LNCaP clone FGC (cell line): ENCODE results near the gene WBP4.

Source experiments
- DNase-seq: peaks from one replicate; pipeline ENCODE4 v3.0.0-alpha.2; 2011; ENCODE audit warnings: low read depth
- H3K4me3 ChIP-seq: 2 replicates; pipeline ENCODE4 v1.5.1; 2011; ENCODE audit warnings: mild to moderate bottlenecking, low read depth, low read length, control low read depth
- TF ChIP-seq, protein P1 (sequence below): IDR thresholded peaks from 2 replicates; pipeline ENCODE4 v1.5.1; 2012; ENCODE audit warnings: mild to moderate bottlenecking; ENCODE audit not compliant: control insufficient read depth, insufficient read depth; ENCODE audit errors: extremely low read depth

WBP4 gene

DNA sequence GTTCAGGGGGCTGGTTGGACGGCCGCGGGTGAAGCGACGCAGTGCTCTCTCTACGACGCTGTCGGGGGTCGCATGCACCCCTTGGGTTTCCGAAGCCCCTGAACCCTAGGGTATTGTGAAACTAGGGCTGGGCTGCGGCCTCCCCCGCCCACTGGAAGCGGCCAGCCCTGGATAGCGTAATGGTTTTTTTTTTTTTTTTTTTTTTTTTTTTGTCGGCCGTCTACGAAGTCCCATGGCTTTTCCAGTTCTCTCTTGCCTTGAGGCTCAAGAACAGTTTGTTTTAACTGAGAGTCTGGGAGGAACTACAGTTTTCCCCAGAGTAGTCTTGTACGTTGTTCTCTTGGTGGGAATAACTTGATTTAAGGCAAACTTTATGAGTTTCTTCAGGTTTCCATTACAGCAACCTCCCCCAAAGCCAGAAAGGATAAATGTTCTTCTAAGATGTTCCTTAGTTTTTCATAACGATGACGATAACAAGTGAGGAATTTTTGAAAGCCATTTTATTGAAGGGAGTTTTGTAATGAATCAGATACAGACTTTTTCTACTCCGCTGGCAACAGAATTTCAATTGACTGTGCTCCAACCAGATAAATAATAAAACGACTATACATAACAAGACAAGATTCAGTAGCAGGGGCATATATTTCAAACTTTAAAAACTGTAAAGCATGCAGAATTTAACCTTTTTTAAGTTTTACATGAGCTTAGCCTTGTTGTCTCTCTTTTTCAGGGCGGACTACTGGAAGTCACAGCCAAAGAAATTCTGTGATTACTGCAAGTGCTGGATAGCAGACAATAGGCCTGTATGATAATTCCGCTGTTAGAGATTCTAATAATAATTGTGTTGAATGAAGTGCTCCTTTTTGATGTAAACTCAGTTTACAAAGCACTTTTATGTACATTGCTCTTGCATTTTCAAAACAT, 867 bp downstream of the WBP4 start:
- H3K4me3 ChIP-seq, result peak overlapping the region; percentile 93
- TF ChIP-seq, protein P1, sequence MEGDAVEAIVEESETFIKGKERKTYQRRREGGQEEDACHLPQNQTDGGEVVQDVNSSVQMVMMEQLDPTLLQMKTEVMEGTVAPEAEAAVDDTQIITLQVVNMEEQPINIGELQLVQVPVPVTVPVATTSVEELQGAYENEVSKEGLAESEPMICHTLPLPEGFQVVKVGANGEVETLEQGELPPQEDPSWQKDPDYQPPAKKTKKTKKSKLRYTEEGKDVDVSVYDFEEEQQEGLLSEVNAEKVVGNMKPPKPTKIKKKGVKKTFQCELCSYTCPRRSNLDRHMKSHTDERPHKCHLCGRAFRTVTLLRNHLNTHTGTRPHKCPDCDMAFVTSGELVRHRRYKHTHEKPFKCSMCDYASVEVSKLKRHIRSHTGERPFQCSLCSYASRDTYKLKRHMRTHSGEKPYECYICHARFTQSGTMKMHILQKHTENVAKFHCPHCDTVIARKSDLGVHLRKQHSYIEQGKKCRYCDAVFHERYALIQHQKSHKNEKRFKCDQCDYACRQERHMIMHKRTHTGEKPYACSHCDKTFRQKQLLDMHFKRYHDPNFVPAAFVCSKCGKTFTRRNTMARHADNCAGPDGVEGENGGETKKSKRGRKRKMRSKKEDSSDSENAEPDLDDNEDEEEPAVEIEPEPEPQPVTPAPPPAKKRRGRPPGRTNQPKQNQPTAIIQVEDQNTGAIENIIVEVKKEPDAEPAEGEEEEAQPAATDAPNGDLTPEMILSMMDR, result no peak
- DNase-seq, result no peak

DNA sequence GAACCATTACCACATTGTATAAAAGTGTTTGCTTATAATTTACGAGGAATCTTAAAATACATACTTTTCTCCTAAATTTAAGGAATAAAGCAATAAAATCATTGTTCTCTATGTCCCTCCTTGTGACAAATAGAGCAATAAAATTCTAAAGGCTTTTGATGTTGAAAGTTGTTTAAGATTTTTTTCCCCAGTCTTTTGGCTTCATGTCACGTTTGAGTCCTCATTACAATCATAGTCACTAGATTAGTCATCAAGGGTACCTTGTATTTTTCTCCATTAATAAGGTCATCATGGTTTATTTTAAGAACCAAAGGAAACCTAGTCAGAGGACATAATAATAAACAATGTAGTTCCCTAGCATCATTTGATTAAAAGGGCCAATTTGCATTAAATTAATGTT, 3.2 kb downstream of the WBP4 start:
- no peak for DNase-seq
- TF ChIP-seq, protein P1, result no peak
- H3K4me3 ChIP-seq, result no peak overlapping the region

DNA sequence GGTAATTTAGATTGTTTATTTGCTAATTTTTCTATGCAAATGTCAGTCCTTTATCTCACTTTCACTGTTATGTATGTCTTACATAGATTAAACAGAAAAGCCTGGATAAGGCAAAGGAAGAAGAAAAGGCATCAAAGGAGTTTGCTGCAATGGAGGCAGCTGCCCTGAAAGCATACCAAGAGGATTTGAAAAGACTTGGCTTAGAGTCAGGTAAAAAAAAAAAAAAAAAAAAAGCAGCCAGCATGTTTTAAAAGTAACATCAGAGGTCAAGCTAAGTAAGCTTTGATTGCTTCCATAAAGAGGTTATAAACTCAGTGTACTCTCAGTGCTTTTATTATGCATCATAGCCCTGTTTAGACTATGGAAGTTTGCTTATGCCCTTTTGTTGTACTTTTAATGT, 3.8 kb downstream of the WBP4 start:
- TF ChIP-seq, protein P1, result no peak
- DNase-seq, result no peak
- no peak overlapping the region for H3K4me3 ChIP-seq

DNA sequence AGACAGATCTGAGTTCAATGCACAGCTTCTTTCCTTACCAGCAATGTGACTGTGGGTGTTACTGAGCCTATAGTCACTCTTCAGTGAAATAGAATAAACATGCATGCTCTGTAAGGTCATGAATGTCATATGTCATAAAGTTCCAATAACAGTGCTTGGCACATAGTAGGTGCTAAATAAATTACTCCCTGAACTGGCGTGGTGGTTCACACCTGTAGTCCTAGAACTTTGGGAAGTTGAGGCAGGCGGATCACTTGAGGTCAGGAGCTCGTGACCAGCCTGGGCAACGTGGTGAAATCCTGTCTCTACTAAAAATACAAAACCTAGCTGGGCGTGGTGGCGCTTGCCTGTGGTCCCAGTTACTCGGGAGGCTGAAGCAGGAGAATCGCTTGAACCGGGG, 13.2 kb downstream of the WBP4 start:
- no peak overlapping the region for H3K4me3 ChIP-seq
- DNase-seq, result no peak
- TF ChIP-seq, protein P1, result no peak

DNA sequence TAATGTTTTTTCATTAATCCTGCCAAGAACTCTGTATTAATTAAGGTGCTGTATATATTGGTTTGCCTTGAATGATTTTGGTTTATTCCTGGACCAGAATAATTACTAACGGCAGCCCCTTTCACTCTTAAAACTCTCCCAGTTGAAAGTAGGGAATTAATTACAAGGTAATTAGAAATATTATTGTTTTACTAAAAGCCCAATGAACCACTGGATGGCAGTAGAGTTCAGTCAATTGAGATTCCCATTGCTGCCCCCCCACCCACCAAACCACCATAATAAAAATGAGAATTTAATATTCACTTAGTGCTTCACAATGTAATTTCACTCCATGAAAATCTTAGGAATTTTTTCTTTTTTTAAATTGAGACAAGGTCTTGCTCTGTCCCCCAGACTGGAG, 13.7 kb downstream of the WBP4 start:
- no peak overlapping the region for H3K4me3 ChIP-seq
- DNase-seq, result no peak
- TF ChIP-seq, protein P1, result peak; percentile 40; the same call in 1 of the 2 replicates

DNA sequence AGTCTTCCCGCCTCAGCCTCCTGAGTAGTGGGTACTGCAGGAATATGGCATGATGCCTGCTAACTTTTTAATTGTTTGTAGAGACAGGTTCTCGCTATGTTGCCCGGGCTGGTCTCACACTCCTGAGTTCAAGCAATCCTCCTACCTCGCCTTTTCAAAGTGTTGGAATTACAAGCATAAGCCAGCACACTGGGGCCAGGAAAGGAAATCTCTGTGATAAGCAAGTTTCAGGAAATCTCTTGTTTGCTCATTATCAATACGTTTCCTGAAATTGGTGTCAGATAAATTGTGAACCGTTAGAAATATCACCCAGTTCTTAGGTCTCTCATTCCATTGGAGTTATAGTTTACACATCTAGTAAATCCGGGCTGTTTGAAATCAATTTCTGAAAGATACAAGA, 14.2 kb downstream of the WBP4 start:
- DNase-seq, result no peak
- no peak overlapping the region for H3K4me3 ChIP-seq
- TF ChIP-seq, protein P1, result no peak
